ENCODE results near the gene ACER3. TPM values are rescaled to one million over a fixed set of nuclear protein-coding genes. Genes with fewer than 3 reads are reported as not detected.
"Not testable (repeated sequence)": the region's sequence is repeated elsewhere in the genome, so short reads cannot be mapped to it uniquely, and the experiment has no call there.

Gene ACER3
- total RNA-seq, 1 experiment from 2014 or later = 31.0 TPM

DNA sequence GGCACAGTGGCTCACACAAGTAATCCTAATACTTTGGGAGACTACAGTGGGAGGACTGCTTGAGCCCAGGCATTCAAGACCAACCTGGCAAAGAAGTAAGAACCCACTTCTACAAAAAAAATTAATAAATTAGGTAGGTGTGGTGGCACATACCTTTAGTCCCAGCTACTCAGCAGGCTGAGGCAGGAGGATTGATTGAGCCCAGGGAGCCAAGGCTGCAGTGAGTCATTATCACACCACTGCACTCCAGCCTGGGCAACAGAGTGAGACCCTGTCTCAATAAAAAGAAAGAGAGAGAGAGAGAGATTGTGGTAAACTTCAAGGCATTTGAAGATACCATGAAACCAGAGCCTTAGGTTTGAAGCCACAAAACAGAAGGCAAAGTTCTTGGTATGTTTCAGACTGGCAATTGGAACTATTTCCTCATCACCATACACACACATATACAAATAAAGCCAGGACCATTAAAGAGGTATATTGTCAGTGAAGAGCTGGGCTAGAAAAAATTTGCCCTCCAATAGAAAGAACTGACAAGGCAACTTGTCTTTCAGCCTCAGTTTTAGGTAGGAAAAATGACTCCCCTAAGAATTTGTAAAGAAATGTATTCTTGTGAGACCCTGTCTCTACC is 148.9 kb downstream of the ACER3 start:
- no peaks in the 10 kb centered on the region for H3K36me3 ChIP-seq (ENCODE audit: insufficient read depth, low read length, poor library complexity, severe bottlenecking)
- H3K4me1 ChIP-seq (ENCODE audit: insufficient read depth, low read length, poor library complexity, severe bottlenecking) = no peaks in the 10 kb centered on the region
- no peaks in the 10 kb centered on the region for H3K9me3 ChIP-seq (ENCODE audit: low read depth, low read length, poor library complexity, severe bottlenecking)
- H3K27ac ChIP-seq (ENCODE audit: low read depth, low read length, poor library complexity, severe bottlenecking) = no peak overlapping the region
- intact Hi-C loops (cut with micrococcal nuclease; ENCODE audit: unreplicated experiment) = no loop called here
- H3K4me3 ChIP-seq (ENCODE audit: low read depth, low read length, poor library complexity, severe bottlenecking) = no peak overlapping the region
- H3K27me3 ChIP-seq (replicated peaks; ENCODE audit: insufficient read depth, low read depth, low read length, poor library complexity) = no peaks in the 10 kb centered on the region
- no TSS peak for BruUV-seq (replicated peaks)
- CTCF ChIA-PET = no interaction called here
- no peak for DNase-seq (ENCODE audit: low spot score)
- no peak for TF ChIP-seq EZH2 (IDR thresholded peaks at IDR 0.05; ENCODE audit: borderline replicate concordance, low read depth, low read length, poor library complexity, severe bottlenecking)
- TF ChIP-seq, protein P1, sequence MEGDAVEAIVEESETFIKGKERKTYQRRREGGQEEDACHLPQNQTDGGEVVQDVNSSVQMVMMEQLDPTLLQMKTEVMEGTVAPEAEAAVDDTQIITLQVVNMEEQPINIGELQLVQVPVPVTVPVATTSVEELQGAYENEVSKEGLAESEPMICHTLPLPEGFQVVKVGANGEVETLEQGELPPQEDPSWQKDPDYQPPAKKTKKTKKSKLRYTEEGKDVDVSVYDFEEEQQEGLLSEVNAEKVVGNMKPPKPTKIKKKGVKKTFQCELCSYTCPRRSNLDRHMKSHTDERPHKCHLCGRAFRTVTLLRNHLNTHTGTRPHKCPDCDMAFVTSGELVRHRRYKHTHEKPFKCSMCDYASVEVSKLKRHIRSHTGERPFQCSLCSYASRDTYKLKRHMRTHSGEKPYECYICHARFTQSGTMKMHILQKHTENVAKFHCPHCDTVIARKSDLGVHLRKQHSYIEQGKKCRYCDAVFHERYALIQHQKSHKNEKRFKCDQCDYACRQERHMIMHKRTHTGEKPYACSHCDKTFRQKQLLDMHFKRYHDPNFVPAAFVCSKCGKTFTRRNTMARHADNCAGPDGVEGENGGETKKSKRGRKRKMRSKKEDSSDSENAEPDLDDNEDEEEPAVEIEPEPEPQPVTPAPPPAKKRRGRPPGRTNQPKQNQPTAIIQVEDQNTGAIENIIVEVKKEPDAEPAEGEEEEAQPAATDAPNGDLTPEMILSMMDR (conservative IDR thresholded peaks at IDR 0.05; ENCODE audit: low read depth, low read length) = no peak
- POLR2A ChIA-PET (ENCODE audit: low non-redundant PET) = no interaction called here

GRCh38 chr11:77014669-77015068 is 154.0 kb downstream of the ACER3 start:
- POLR2A ChIA-PET (ENCODE audit: low non-redundant PET) = no interaction called here
- Histone ChIP-seq H3K27me3 (replicated peaks; ENCODE audit: insufficient read depth, low read depth, low read length, poor library complexity) (no peaks in the 10 kb centered on the region), H3K36me3 (ENCODE audit: insufficient read depth, low read length, poor library complexity, severe bottlenecking) (no peaks in the 10 kb centered on the region), H3K27ac (ENCODE audit: low read depth, low read length, poor library complexity, severe bottlenecking) (no peak overlapping the region), H3K9me3 (ENCODE audit: low read depth, low read length, poor library complexity, severe bottlenecking) (no peaks in the 10 kb centered on the region), H3K4me1 (ENCODE audit: insufficient read depth, low read length, poor library complexity, severe bottlenecking) (no peaks in the 10 kb centered on the region), H3K4me3 (ENCODE audit: low read depth, low read length, poor library complexity, severe bottlenecking) (no peak overlapping the region)
- DNase-seq (ENCODE audit: low spot score) = no peak
- CTCF ChIA-PET = no interaction called here
- no TSS peak for BruUV-seq (replicated peaks)
- intact Hi-C loops (cut with micrococcal nuclease; ENCODE audit: unreplicated experiment) = no loop called here
- TF ChIP-seq, protein P1 (conservative IDR thresholded peaks at IDR 0.05; ENCODE audit: low read depth, low read length) = no peak
- no peak for TF ChIP-seq EZH2 (IDR thresholded peaks at IDR 0.05; ENCODE audit: borderline replicate concordance, low read depth, low read length, poor library complexity, severe bottlenecking)

GRCh38 chr11:77018396-77018924 is 157.7 kb downstream of the ACER3 start:
- H3K27me3 ChIP-seq (replicated peaks; ENCODE audit: insufficient read depth, low read depth, low read length, poor library complexity); H3K27ac ChIP-seq (ENCODE audit: low read depth, low read length, poor library complexity, severe bottlenecking); POLR2A ChIA-PET (ENCODE audit: low non-redundant PET); H3K9me3 ChIP-seq (ENCODE audit: low read depth, low read length, poor library complexity, severe bottlenecking); H3K4me3 ChIP-seq (ENCODE audit: low read depth, low read length, poor library complexity, severe bottlenecking); H3K36me3 ChIP-seq (ENCODE audit: insufficient read depth, low read length, poor library complexity, severe bottlenecking); H3K4me1 ChIP-seq (ENCODE audit: insufficient read depth, low read length, poor library complexity, severe bottlenecking); intact Hi-C loops (cut with micrococcal nuclease; ENCODE audit: unreplicated experiment); BruUV-seq (replicated peaks); DNase-seq (ENCODE audit: low spot score): not testable (repeated sequence)
- CTCF ChIA-PET = interaction anchor here (0.6 kb wide), 1 partner anchor 26 kb away, joined by 4 read pairs; no protein-coding TSS in a partner anchor
